GM12878 (cell line): ENCODE results near the gene C19orf44. TPM values are rescaled to one million over a fixed set of nuclear protein-coding genes. Genes with fewer than 3 reads are reported as not detected.

Experiments
- ATAC-seq: fragments of 200-7000 bp; cut with Tn5 transposase; 3 replicates; pipeline ENCODE4 v1.9.1; 2020; ENCODE audit warnings: mild to moderate bottlenecking, moderate library complexity
- BruUV-seq: library from RNA; stranded (reverse); fragments of 400-500 nt; replicated peaks from 2 replicates; lab custom pipeline; 2021; lab: Mats Ljungman, UMichigan
- CTCF ChIA-PET: fragments of 300-600 bp; sonication (Branson Sonifier 250); formaldehyde crosslinking; extraction: SDS; loops from one replicate; lab custom pipeline; 2021; ENCODE audit warnings: inconsistent platforms; lab: Yijun Ruan, JAX
- POLR2A ChIA-PET: fragments of 350-600 bp; formaldehyde crosslinking; extraction: SDS; loops from one replicate; lab custom pipeline; 2021; ENCODE audit warnings: inconsistent platforms; lab: Charles Lee
- RAD21 ChIA-PET: fragments of 300-600 bp; sonication (Branson Sonifier 250); formaldehyde crosslinking; loops from one replicate; lab custom pipeline; 2023; ENCODE audit warnings: antibody characterized with exemption; ENCODE audit not compliant: unreplicated experiment; lab: Charles Lee
- SMC1A ChIA-PET: fragments of 300-600 bp; sonication (Branson Sonifier 250); formaldehyde crosslinking; loops from one replicate; lab custom pipeline; 2023; ENCODE audit not compliant: unreplicated experiment, uncharacterized antibody; lab: Charles Lee
- DNase-seq: peaks from one replicate; pipeline ENCODE4 v3.0.0-alpha.2; 2011; ENCODE audit warnings: low read depth, low spot score
- FAIRE-seq: peaks from 3 replicates; lab custom pipeline; 2011; peaks lifted over from hg19 to GRCh38; lab: Jason Lieb, UNC
- H2AFZ ChIP-seq: 2 replicates; pipeline ENCODE4 v1.6.0; 2011; ENCODE audit warnings: low read depth, low read length, control low read depth; ENCODE audit not compliant: control insufficient read depth
- H3K27ac ChIP-seq: 2 replicates; pipeline ENCODE4 v1.5.1; 2011; ENCODE audit warnings: control low read depth; ENCODE audit not compliant: control insufficient read depth, insufficient read depth
- H3K27me3 ChIP-seq, 2 experiments: replicated peaks in 1 of 2; 2 replicates each; pipeline versions ENCODE4 v1.6.0 to v1.6.1; 2011; ENCODE audit warnings: low read length in 1 of 2; ENCODE audit not compliant: control insufficient read depth in 2 of 2, insufficient read depth in 2 of 2
- H3K36me3 ChIP-seq, 2 experiments: 2 replicates each; pipeline ENCODE4 v1.5.1; 2011; ENCODE audit warnings: low read length in 1 of 2; ENCODE audit not compliant: control insufficient read depth in 2 of 2, insufficient read depth in 2 of 2
- H3K4me1 ChIP-seq: 2 replicates; pipeline ENCODE4 v1.6.1; 2011; ENCODE audit warnings: mild to moderate bottlenecking, low read length, moderate library complexity, mixed read lengths; ENCODE audit not compliant: control insufficient read depth, insufficient read depth
- H3K4me2 ChIP-seq: 2 replicates; pipeline ENCODE4 v1.6.0; 2011; ENCODE audit warnings: control low read depth; ENCODE audit not compliant: control insufficient read depth, insufficient read depth
- H3K4me3 ChIP-seq: fragments of 200-600 bp; sonication (generic); 2 replicates; pipeline ENCODE4 v1.5.1; 2016
- H3K79me2 ChIP-seq: 2 replicates; pipeline ENCODE4 v1.6.0; 2011; ENCODE audit warnings: low read length; ENCODE audit not compliant: control insufficient read depth, insufficient read depth
- H3K9ac ChIP-seq: 2 replicates; pipeline ENCODE4 v1.8.0; 2011; ENCODE audit warnings: low read length, control low read depth, mixed read lengths; ENCODE audit not compliant: control insufficient read depth, insufficient read depth
- H3K9me3 ChIP-seq: replicated peaks from 3 replicates; pipeline ENCODE4 v1.5.1; 2011; ENCODE audit warnings: mild to moderate bottlenecking, low read length; ENCODE audit not compliant: control insufficient read depth, insufficient read depth
- H4K20me1 ChIP-seq: 2 replicates; pipeline ENCODE4 v1.6.0; 2011; ENCODE audit not compliant: control insufficient read depth, insufficient read depth
- ATF3 ChIP-seq: IDR thresholded peaks from 2 replicates; pipeline ENCODE4 v1.6.1; 2011; ENCODE audit warnings: low read depth, mild to moderate bottlenecking, low read length, moderate library complexity, borderline replicate concordance; ENCODE audit errors: extremely low read depth
- FOXM1 ChIP-seq: IDR thresholded peaks from 2 replicates; pipeline ENCODE4 v1.6.1; 2012; ENCODE audit warnings: low read depth, mild to moderate bottlenecking, inconsistent platforms, low read length, moderate library complexity
- HDAC6 ChIP-seq: fragments of 200-600 bp; sonication (generic); IDR thresholded peaks from one replicate; pipeline ENCODE4 v1.8.0; 2017; ENCODE audit warnings: antibody characterized with exemption; ENCODE audit not compliant: unreplicated experiment
- IKZF1 ChIP-seq: fragments of 450-650 bp; conservative IDR thresholded peaks from 2 replicates; pipeline ENCODE4 v1.6.1; 2017; ENCODE audit warnings: antibody characterized with exemption, mild to moderate bottlenecking
- KDM1A ChIP-seq: fragments of 200-600 bp; sonication (generic); IDR thresholded peaks from 2 replicates; pipeline ENCODE4 v1.6.1; 2016; ENCODE audit warnings: borderline replicate concordance
- NR2C2 ChIP-seq: IDR thresholded peaks from 2 replicates; pipeline ENCODE4 v1.6.1; 2011; ENCODE audit warnings: borderline replicate concordance, low read depth; ENCODE audit not compliant: control insufficient read depth, insufficient read length
- SIN3A ChIP-seq: IDR thresholded peaks from 2 replicates; pipeline ENCODE4 v1.6.1; 2012; ENCODE audit warnings: low read depth, low read length, improper control_type of control experiment
- SMAD1 ChIP-seq: fragments of 450-650 bp; IDR thresholded peaks from 2 replicates; pipeline ENCODE4 v1.6.1; 2018; ENCODE audit warnings: mild to moderate bottlenecking, low read depth; ENCODE audit not compliant: partially characterized antibody
- SMC3 ChIP-seq: IDR thresholded peaks from 2 replicates; pipeline ENCODE4 v1.6.1; 2011; ENCODE audit warnings: low read length, improper control_type of control experiment, borderline replicate concordance
- SREBF1 ChIP-seq: IDR thresholded peaks from 2 replicates; pipeline ENCODE4 v1.6.1; 2012; ENCODE audit warnings: mild to moderate bottlenecking, low read length
- USF2 ChIP-seq: IDR thresholded peaks from 2 replicates; pipeline ENCODE4 v1.6.1; 2011; ENCODE audit warnings: low read depth, low read length, improper control_type of control experiment, borderline replicate concordance
- ZNF24 ChIP-seq: fragments of 450-650 bp; IDR thresholded peaks from 2 replicates; pipeline ENCODE4 v1.6.1; 2017; ENCODE audit warnings: antibody characterized with exemption, mild to moderate bottlenecking
- ZNF592 ChIP-seq: fragments of 450-650 bp; IDR thresholded peaks from 2 replicates; pipeline ENCODE4 v1.6.1; 2017; ENCODE audit warnings: mild to moderate bottlenecking, moderate library complexity
- WGBS: methylation state at CpG from one replicate; pipeline ENCODE4 v1.1.6; 2016; ENCODE audit warnings: low lambda C conversion rate; ENCODE audit not compliant: insufficient replicate concordance, insufficient coverage; ENCODE audit errors: missing lambda C conversion rate; 5-methylcytosine and 5-hydroxymethylcytosine counted together
- in situ Hi-C: fragments of 300-500 bp; cut with MboI; formaldehyde crosslinking; loops from 9 replicates; pipeline ENCODE4 v1.14.3; 2018; ENCODE audit warnings: mixed read lengths
- intact Hi-C: fragments of 100-400 bp; cut with micrococcal nuclease; formaldehyde crosslinking; loops from one replicate; pipeline ENCODE4 v1.14.2; 2022; ENCODE audit not compliant: unreplicated experiment
- polyA plus RNA-seq, 11 experiments: library from polyadenylated mRNA; depleted of rRNA in 4 of 11; unstranded in 6 of 11; stranded (reverse) in 5 of 11; fragments of >200 nt; fragmentation: Nextera tagmentation in 4 of 11; fragmentation: Illumina TruSeq in 1 of 11; extraction: Ambion mirVana in 4 of 11; extraction: Trizol in 1 of 11; gene quantifications; 1 replicate in 1 of 11; 2 replicates in 10 of 11; pipeline versions ENCODE4 v1.2.1 to v1.2.3, GENCODE V29; 2011 to 2016; ENCODE audit warnings: inconsistent platforms in 2 of 11, missing spikeins in 2 of 11, low read depth in 1 of 11
- total RNA-seq, 4 experiments: library from RNA; depleted of rRNA in 3 of 4; stranded (reverse); fragments of >200 nt in 3 of 4; fragmentation: Illumina TruSeq in 1 of 4; extraction: Trizol in 1 of 4; gene quantifications; 2 replicates each; pipeline versions ENCODE4 v1.2.1 to v1.2.3, GENCODE V29; 2013 to 2021
- TF ChIP-seq, protein P1 (sequence below): fragments of 450-650 bp; IDR thresholded peaks from 2 replicates; pipeline ENCODE4 v1.6.1; 2017; ENCODE audit warnings: mild to moderate bottlenecking, low read depth, inconsistent platforms; ENCODE audit not compliant: poor library complexity, severe bottlenecking

C19orf44 gene
- total and polyA plus RNA-seq, 10 of the 15 experiments (the other 5 are each of a cell fraction or from before 2014, with no cell fraction given) = 0.26 to 5.2 (median 3.6) TPM

GRCh38 chr19:16561382-16561781 is 65.2 kb downstream of the C19orf44 start (continued):
- TF ChIP-seq IKZF1 = no peak

DNA sequence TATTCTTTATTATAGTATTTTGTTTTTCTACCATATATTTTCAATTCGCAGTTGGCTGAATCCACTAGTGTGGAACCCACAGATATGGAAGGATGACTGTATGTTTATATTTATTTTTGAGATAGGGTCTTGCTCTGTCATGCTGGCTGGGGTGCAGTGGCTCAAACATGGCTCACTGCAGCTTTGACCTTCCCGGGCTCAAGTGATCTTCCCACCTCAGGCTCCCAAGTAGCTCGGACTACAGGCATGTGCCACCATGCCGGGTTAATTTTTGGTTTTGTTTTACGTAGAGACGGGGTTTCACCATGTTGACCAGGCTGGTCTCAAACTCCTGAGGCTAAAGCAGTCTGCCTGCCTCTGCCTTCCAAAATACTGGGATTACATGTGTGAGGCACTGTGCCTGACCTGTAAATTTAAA is 66.4 kb downstream of the C19orf44 start:
- in situ Hi-C loops = no loop called here
- FAIRE-seq (no peak), ATAC-seq (no peak), DNase-seq (no peak)
- 93% methylated on average over 6 of the region's 6 CpGs for WGBS
- intact Hi-C loops = no loop called here
- Histone ChIP-seq H4K20me1 (peaks cover 4% of the 10 kb centered on the region; the same call in 1 of the 2 replicates), H3K9ac (no peak overlapping the region), H3K9me3 (no peaks in the 10 kb centered on the region), H3K4me2 (no peak overlapping the region), H3K27me3 (no peaks in the 10 kb centered on the region), H3K4me1 (no peaks in the 10 kb centered on the region), H3K79me2 (peaks cover 2% of the 10 kb centered on the region; the same call in 1 of the 2 replicates), H2AFZ (no peak overlapping the region), H3K27ac (no peak overlapping the region), H3K36me3 (peaks cover 7 to 56% of the 10 kb centered on the region in 2 experiments), H3K4me3 (no peak overlapping the region)
- BruUV-seq = no TSS peak
- POLR2A ChIA-PET = interaction anchor here (1.0 to 1.3 kb wide), 2 partner anchors 15 to 25 kb away, joined by 3 to 5 read pairs; no protein-coding TSS in a partner anchor
- SMC1A ChIA-PET = interaction anchor here (0.8 to 1.0 kb wide), 3 partner anchors 11 to 15 kb away, joined by 3 read pairs; no protein-coding TSS in a partner anchor
- CTCF ChIA-PET = no interaction called here
- RAD21 ChIA-PET = interaction anchor here (0.5 kb wide), 1 partner anchor 17 kb away, joined by 3 read pairs; no protein-coding TSS in a partner anchor
- TF ChIP-seq NR2C2 (no peak), ATF3 (no peak), SIN3A (no peak), USF2 (no peak), KDM1A (no peak), SMC3 (no peak), ZNF592 (no peak), SREBF1 (no peak), FOXM1 (no peak), HDAC6 (no peak), ZNF24 (no peak), SMAD1 (no peak)
- TF ChIP-seq, protein P1, sequence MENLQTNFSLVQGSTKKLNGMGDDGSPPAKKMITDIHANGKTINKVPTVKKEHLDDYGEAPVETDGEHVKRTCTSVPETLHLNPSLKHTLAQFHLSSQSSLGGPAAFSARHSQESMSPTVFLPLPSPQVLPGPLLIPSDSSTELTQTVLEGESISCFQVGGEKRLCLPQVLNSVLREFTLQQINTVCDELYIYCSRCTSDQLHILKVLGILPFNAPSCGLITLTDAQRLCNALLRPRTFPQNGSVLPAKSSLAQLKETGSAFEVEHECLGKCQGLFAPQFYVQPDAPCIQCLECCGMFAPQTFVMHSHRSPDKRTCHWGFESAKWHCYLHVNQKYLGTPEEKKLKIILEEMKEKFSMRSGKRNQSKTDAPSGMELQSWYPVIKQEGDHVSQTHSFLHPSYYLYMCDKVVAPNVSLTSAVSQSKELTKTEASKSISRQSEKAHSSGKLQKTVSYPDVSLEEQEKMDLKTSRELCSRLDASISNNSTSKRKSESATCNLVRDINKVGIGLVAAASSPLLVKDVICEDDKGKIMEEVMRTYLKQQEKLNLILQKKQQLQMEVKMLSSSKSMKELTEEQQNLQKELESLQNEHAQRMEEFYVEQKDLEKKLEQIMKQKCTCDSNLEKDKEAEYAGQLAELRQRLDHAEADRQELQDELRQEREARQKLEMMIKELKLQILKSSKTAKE = no peak
